GM18517 (cell line): ENCODE results near the gene POLR2B.
"Not testable (repeated sequence)": the region's sequence is repeated elsewhere in the genome, so short reads cannot be mapped to it uniquely, and the experiment has no call there.

Experiments
- ATAC-seq: cut with Tn5 transposase; IDR thresholded peaks from one replicate; pipeline ENCODE4 v1.9.1; 2021; ENCODE audit warnings: mild to moderate bottlenecking, moderate library complexity; ENCODE audit not compliant: unreplicated experiment

POLR2B gene

DNA sequence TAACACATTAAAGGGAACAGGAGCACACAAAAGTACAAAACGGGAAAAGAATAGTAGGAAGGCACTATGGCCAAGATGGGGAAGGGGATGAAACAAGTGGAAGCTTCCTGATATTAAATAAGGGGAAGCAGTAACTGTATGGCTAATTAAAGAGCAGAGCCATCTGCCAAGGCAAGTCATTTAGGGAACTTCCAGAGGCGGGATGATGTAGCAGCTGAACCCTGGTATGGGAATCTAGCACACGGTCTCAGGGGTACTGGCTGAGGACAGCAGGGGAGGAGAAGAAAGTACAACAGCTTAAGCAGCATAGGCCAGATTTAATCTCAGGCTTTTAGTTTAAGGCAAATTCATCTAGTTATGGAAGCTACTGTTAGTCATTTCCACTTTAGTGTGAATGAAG lies 72.4 kb downstream of the POLR2B start:
- ATAC-seq = no peak

DNA sequence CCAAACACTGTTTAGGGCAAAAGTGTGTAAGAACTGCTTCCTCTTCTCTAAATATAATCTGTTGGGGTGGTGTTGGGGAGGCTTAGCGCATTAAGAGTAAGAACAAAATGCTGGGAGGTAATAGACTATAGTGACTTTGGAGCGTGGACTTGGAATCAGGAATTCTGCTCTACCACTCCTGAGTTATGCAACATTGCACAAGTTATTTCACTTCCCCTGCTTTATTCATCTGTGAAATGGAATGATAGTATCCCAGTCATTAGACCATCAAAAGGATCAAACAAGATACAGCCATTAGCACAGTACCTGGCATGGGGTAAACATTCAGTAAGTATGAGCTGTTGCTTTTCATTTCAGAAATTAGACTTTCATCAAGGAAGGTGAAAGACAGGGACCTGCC lies 72.8 kb downstream of the POLR2B start:
- no peak for ATAC-seq

DNA sequence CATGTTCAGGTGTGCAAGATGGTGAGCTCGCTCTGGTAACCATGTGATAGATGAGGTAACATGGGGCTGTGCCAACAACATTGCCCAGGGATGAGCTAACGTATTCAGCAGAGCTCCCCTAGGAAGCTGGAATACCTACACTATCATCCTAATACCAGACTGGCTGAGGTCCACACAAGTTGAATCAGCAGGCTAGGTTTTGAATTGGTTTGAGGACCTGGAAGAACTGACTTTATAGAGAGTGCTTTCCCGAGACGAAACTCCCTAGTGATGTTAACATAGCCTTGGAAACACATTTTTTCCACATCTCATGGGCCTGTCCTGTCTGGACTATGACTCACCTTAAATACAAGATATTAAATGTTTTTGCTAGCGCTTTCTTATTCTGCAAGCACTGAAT lies 74.8 kb downstream of the POLR2B start:
- ATAC-seq = no peak

DNA sequence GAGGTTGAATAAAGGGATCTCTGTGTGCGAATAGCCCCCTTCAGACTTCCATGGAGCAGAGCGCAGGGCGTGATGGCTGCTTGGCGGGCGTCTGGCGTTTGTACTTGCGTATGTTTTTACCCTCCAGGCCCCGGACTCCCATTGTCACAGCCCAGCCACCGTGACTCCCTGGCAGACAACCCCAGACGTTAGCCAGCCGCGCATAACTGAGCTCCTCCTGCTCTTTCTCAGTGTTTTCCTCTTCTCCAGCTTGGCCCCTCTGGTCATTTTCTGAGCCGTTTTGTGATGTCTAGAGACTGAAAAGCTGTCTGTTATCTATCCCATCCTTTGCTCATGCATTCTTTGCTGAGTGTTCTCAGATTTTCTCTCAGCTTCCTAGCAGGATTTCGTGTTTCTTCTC lies 77.2 kb downstream of the POLR2B start:
- no peak for ATAC-seq

GRCh38 chr4:57059890-57060716 lies 81.4 kb downstream of the POLR2B start:
- no peak for ATAC-seq

- not testable (repeated sequence) for ATAC-seq
Observed at GRCh38 chr4:57060717-57061067, 82.0 kb downstream of the POLR2B start.

GRCh38 chr4:57061395-57061794 lies 82.7 kb downstream of the POLR2B start:
- ATAC-seq = no peak

- no peak for ATAC-seq
Observed at GRCh38 chr4:57063518-57063917, 84.8 kb downstream of the POLR2B start.

DNA sequence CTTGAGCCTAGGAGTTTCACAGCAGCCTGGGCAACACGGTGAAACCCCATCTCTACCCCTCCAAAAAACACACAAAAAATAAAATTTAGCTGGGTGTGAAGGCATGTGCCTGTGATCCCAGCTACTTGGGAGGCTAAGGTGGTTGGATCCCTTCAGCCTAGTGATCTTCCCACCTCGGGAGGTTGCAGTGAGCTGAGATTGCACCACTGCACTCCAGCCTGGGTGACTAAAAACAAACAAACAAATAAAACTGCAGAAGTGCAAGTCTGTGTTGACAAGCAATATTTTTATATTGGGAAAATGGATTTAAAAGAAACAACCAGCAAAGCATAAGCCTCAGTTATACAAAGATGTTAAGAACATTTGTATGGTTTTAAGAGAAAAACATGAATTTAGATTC lies 85.4 kb downstream of the POLR2B start:
- ATAC-seq = no peak

- no peak for ATAC-seq
Observed at GRCh38 chr4:57064811-57065711, 86.4 kb downstream of the POLR2B start.

DNA sequence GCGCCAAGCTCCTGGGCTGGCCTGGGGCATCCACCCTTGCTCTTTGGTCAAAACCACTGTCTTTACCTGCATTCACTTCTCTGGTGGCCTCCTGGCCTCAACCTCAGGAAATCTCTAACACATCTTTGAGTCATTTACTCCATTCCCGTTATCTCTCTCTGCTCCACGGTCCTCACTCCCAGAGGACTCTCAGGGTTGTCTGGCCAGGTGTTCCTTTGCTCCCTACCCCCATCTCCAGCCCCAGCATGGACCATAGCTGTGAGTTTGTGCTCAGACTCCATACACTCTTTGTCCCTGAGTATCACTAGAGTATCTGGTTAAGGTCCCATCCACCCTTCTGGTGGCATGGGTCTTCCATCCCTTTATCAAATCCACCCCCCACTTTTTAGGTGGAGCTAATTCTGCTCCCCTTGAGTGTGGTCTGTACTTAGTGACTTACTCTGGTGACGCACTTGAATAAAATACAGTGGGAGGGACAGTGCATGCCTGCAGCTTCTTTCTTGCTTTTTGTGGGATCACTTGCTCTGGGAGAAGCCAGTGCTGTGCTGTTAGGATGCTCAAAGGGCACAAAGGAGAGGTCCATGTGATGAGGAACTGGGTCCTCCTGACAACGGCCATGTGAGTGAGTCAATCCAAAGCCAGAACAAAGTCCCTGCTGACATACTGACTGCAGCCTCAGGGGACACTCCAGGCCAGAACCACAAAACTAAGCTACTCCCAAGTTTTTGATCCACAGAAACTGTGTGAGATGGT lies 87.2 kb downstream of the POLR2B start:
- no peak for ATAC-seq

DNA sequence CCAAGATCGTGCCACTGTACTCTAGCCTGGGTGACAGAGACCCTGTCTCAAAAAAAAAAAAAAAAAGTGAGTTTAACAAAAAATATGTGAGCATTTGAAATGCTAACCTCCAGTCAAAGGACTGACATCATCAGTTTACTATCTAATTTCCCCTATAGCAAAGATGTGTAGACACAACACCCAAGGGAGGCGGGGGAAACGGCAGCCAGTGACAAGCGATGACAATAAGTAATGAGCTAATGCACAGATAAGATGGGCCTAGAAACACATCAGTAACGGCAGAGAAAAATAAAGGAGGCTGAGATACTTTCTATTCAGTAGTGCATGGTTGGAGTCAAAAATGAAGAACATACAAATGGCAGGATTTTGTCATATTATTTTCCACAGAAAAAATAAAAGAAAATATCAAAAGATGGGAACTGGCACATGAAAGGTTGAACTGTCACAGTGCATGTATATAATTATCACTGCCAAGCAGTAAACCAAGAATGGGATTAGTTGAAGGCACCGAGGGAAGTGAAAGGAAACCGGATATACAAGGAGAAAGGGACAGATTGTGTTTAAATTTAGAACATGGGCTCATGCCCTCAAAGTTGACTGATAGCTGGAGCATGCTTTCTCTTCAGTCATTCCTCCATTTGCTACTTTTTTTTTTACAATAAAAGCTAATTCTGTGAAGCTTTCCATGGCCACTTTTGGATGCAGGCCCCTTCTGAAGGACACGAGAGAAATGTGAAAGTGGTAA lies 89.7 kb downstream of the POLR2B start:
- ATAC-seq = no peak

GRCh38 chr4:57070461-57070860 lies 91.8 kb downstream of the POLR2B start:
- no peak for ATAC-seq

GRCh38 chr4:57071326-57071725 lies 92.6 kb downstream of the POLR2B start:
- ATAC-seq = no peak

DNA sequence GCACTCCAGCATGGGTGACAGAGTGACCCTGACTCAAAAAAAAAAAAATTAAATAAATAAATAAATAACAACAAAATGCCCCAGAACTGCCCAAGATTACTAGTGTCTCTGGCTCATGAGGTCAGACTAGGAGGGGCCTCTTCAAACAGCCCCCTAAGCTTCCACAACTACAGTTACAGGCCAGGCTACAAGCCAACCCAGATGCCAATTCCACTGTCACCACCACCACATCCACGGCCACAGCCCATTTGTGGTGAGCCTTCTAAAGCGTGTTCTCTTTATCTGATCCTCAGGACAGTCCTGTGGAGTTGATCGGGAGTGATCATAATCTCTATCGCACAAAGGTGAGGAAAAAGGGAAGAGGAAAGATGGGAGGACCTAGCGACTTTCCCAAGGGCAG lies 94.9 kb downstream of the POLR2B start:
- ATAC-seq = no peak

DNA sequence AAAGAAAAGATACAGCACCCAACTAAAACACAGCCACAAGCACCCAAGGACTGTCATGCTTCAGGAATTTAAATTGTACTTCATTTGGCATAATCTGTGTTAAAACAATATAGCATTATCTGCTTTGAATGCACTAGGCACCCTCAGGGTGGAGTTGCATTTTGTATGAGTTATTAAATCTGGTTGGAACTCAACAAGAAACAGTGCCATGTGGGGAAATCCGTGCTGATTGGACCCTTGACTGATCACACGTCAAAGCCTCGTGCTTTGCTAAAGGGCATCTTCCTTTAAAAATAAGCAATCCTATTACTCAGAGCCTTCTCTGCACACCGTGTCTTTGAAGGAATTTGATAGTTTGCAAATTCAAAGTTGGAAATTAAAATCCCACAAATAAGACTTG lies 96.0 kb downstream of the POLR2B start:
- ATAC-seq = no peak

DNA sequence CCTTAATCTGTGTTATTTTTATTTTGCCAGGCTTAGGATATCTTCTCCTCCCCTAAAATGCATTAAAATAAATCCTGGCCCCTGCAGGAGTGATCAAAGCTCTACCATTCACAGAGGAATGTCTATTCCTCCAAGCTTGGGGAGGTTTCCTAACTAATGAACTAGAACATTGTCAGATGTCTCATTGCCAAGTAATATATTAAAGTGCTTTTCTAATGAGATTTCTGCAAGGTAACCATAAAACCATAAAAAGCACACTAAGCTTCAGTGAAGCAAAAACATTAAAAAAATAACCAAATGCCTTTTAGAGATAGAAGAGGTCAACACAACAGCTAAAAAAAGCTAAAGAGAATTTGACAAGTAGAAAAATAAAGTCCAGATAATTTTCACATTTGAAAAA lies 96.7 kb downstream of the POLR2B start:
- ATAC-seq = no peak

DNA sequence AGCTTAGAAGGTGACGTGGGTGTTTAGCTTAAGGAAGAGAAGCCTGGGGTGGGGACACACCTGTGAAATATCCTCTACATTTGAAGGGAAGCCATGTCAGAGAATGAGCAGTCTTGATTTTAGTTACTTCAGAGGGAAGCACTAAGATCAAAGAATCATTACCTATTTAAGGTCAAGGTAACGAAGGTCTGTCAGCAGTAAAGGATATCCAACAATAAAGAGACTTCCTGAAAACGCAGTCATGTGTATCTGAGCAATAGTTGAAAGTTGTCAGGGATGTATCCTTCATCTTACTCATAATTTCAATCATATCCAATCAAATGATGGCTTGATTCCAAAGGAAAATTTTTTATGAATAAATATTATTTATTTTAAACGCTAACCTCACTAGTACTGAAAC lies 98.0 kb downstream of the POLR2B start:
- no peak for ATAC-seq

GRCh38 chr4:57077550-57078343 lies 99.1 kb downstream of the POLR2B start:
- ATAC-seq = no peak
